Large intestine (tissue), 3 donors: ENCODE measurements around the gene CTNNA2. TPM values are rescaled to one million over a fixed set of nuclear protein-coding genes. Genes with fewer than 3 reads are reported as not detected.

Experiments used
- DNase-seq, 2 donors: peaks; one replicate each; pipeline versions ENCODE4 v3.0.0 to v3.0.0-alpha.2; 2013
- H3K27ac ChIP-seq: one replicate; pipeline ENCODE4 v1.5.1; 2013; ENCODE audit warnings: low read length
- H3K27me3 ChIP-seq: 2 replicates; pipeline ENCODE4 v1.6.1; 2013; ENCODE audit warnings: low read length; ENCODE audit not compliant: control insufficient read depth, insufficient read depth
- H3K36me3 ChIP-seq: 2 replicates; pipeline ENCODE4 v1.6.1; 2013; ENCODE audit warnings: low read length; ENCODE audit not compliant: control insufficient read depth, insufficient read depth
- H3K4me1 ChIP-seq: one replicate; pipeline ENCODE4 v1.6.1; 2013; ENCODE audit warnings: low read length; ENCODE audit not compliant: control insufficient read depth, insufficient read depth
- H3K4me3 ChIP-seq: one replicate; pipeline ENCODE4 v1.5.1; 2013; ENCODE audit warnings: low read length
- H3K9me3 ChIP-seq: one replicate; pipeline ENCODE4 v1.6.1; 2013; ENCODE audit warnings: mild to moderate bottlenecking, low read depth, low read length, moderate library complexity; ENCODE audit not compliant: control insufficient read depth
- WGBS: methylation state at CpG from one replicate; pipeline ENCODE4 v1.1.5; 2013; ENCODE audit warnings: low lambda C conversion rate; ENCODE audit not compliant: insufficient coverage; 5-methylcytosine and 5-hydroxymethylcytosine counted together
- polyA plus RNA-seq: library from polyadenylated mRNA; unstranded; fragments of 120-200 nt; gene quantifications from one replicate; pipeline ENCODE4 v1.2.1, GENCODE V29; 2013

The CTNNA2 gene
- polyA plus RNA-seq, 1 donor, result 7.5 TPM

DNA sequence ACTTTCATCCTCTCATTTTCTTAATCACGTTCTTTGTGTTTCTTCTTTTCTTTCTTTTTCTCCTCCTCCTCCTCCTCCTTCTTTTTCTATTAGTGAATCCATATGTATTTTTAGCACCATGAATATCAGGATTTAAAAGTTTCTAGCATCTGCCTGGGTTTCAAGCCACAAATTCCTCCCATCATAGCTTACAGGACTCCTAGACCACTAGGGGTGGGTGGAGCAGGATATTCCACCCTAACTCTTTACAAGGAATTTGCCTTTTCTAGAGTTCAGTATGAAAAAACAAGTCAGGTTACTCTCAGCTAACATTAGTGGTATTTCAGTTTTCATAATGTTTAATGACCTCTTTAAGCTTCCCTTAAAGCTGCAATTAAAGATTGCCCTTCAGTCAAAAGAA is 810.8 kb downstream of the CTNNA2 start:
- H3K9me3 ChIP-seq, result no peaks in the 10 kb centered on the region

GRCh38 chr2:80324525-80324924 is 811.7 kb downstream of the CTNNA2 start:
- 57% methylated on average over 3 of the region's 3 CpGs for WGBS
- Histone ChIP-seq H3K4me1 (no peaks in the 10 kb centered on the region), H3K9me3 (no peaks in the 10 kb centered on the region), H3K36me3 (no peaks in the 10 kb centered on the region), H3K4me3 (no peak overlapping the region), H3K27ac (no peak overlapping the region), H3K27me3 (peaks cover 31% of the 10 kb centered on the region)
- DNase-seq, result no peak

More for the DNA sequence above, 810.8 kb downstream of the CTNNA2 start:
- peaks cover 31% of the 10 kb centered on the region for H3K27me3 ChIP-seq
- no peak overlapping the region for H3K4me3 ChIP-seq
- DNase-seq, result no peak
- H3K4me1 ChIP-seq, result no peaks in the 10 kb centered on the region
- H3K27ac ChIP-seq, result no peak overlapping the region
- no peaks in the 10 kb centered on the region for H3K36me3 ChIP-seq
- WGBS, result 100% methylated on average over 1 of the region's 1 CpG

- peaks cover 29% of the 10 kb centered on the region for H3K27me3 ChIP-seq
Measured at GRCh38 chr2:80326214-80326613, 813.4 kb downstream of the CTNNA2 start.

DNA sequence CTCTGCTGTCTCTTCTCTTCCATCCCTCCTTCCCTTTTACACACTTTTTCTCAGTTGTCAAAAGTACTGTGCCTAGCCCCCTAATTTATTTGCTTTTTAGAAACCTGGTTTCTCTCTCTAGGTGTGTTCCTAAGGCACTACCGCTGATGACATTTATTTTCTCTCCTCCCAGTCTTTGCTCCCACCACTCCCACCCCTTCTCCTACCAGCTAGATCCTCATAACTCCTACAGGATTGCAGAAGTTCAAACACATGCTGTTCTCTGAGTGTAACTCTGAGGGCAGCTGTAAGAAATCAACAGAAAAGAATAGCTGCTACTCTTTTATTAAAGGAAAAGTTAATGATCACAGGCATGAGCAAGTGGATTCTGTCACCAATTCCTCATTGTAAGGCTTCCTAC is 814.0 kb downstream of the CTNNA2 start:
- Histone ChIP-seq H3K4me3 (no peak overlapping the region), H3K27me3 (peaks cover 28% of the 10 kb centered on the region), H3K36me3 (no peaks in the 10 kb centered on the region), H3K4me1 (no peaks in the 10 kb centered on the region), H3K27ac (no peak overlapping the region), H3K9me3 (no peaks in the 10 kb centered on the region)
- no peak for DNase-seq
- WGBS, result no CpG with 5 or more reads among the region's 1 CpG

More at GRCh38 chr2:80326214-80326613, 813.4 kb downstream of the CTNNA2 start:
- Histone ChIP-seq H3K9me3 (no peaks in the 10 kb centered on the region), H3K4me3 (no peak overlapping the region), H3K4me1 (no peaks in the 10 kb centered on the region), H3K27ac (no peak overlapping the region), H3K36me3 (no peaks in the 10 kb centered on the region)
- DNase-seq, result no peak

DNA sequence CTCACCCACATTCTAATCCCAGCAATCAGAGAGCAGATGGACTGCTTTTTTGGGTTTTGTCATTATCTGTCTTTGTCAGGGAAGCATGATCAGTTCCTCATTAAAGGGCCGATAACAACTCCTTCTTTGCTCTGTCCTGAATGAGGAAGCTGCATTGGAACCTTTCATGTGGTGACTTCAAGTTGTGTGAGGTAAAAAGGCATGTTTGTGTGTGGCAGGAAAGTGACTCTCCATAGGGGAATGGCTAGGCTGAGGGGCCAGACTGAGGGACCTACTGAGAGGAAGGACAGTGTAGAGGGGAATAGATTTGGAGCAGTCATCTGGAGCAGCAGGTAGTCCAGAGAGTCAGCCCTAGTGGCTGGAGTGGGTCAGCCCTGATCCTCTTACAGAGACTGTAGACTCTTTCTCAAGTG is 815.3 kb downstream of the CTNNA2 start:
- no peaks in the 10 kb centered on the region for H3K36me3 ChIP-seq
- no peak overlapping the region for H3K4me3 ChIP-seq
- no peaks in the 10 kb centered on the region for H3K4me1 ChIP-seq
- H3K9me3 ChIP-seq, result no peaks in the 10 kb centered on the region
- WGBS, result no CpG with 5 or more reads among the region's 1 CpG
- H3K27me3 ChIP-seq, result peaks cover 18% of the 10 kb centered on the region
- H3K27ac ChIP-seq, result no peak overlapping the region
- no peak for DNase-seq

- no peak for DNase-seq
- H3K4me3 ChIP-seq, result no peak overlapping the region
- peaks cover 6% of the 10 kb centered on the region for H3K27me3 ChIP-seq
- H3K4me1 ChIP-seq, result no peaks in the 10 kb centered on the region
- no peaks in the 10 kb centered on the region for H3K36me3 ChIP-seq
- H3K27ac ChIP-seq, result no peak overlapping the region
- H3K9me3 ChIP-seq, result no peaks in the 10 kb centered on the region
- WGBS, result no CpG with 5 or more reads among the region's 5 CpGs
Measured at GRCh38 chr2:80329491-80329890, 816.6 kb downstream of the CTNNA2 start.

DNA sequence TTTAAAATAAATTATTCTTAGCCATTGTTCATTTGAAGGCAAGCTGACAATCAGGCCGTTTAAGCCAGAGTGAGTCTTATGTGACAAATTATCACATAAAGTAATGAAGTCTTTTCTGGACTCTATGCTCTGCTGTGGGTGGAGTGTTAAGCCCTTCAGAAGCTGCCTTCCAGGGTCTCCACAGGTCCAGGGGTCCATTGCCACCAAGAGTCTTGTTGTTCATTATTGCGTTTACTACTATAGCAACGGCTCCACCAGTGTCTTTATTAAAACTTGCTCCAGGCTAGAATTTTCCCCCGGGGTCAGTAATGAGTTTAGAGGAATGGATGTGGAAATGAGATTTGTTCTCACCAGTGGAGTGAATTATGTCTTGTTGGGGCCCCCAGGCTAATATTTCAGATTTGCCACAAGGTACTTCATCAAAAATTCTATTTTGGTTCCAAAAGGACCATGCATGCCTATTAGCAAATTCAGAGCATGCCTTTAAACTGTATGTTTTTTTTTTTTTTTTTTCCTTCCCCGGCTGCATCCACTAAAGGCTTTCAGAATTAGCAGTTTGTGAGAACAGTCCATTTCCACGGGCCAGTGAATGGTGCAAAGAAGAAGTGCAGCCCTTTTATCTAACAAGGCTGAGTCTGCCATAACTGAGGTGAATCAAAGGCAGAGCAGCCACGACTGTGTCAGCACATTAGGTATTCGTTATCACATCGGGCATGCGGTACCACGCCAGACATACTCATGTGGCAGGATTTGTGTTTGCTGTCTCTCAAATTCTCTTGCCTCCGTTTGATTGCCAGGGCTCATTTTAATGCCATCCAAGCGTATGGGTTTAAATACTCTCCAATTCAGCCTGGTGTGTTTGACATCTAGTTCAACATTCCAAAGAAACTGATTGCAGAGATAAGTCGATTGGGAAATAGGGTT is 817.9 kb downstream of the CTNNA2 start:
- Histone ChIP-seq H3K9me3 (no peaks in the 10 kb centered on the region), H3K4me3 (no peak overlapping the region), H3K27ac (no peak overlapping the region), H3K36me3 (no peaks in the 10 kb centered on the region), H3K4me1 (no peaks in the 10 kb centered on the region), H3K27me3 (peaks cover 2% of the 10 kb centered on the region)
- 100% methylated on average over 1 of the region's 14 CpGs for WGBS
- DNase-seq, result no peak

DNA sequence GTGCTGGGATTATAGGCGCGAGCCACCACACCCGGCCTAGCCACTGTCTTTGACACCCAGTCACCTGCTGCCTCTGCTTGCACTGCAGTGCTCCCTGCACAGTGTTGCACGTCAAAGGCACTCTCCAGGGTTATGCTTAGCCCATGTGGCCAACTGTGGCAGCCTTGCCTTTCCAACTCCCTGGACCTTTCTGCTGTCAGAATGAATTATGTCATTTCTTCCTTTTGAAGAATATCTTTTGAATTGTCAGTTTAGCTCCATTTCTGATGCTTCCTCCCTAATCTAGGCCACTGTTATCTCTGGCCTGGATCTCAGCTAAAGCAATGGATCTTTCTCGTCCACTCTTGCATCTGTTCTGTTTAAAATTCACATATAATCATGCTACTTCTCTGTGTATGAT is 821.0 kb downstream of the CTNNA2 start:
- H3K27me3 ChIP-seq, result no peaks in the 10 kb centered on the region
- no peak for DNase-seq
- H3K4me3 ChIP-seq, result no peak overlapping the region
- no peaks in the 10 kb centered on the region for H3K9me3 ChIP-seq
- H3K4me1 ChIP-seq, result no peaks in the 10 kb centered on the region
- no CpG with 5 or more reads among the region's 5 CpGs for WGBS
- H3K27ac ChIP-seq, result no peak overlapping the region
- H3K36me3 ChIP-seq, result no peaks in the 10 kb centered on the region

DNA sequence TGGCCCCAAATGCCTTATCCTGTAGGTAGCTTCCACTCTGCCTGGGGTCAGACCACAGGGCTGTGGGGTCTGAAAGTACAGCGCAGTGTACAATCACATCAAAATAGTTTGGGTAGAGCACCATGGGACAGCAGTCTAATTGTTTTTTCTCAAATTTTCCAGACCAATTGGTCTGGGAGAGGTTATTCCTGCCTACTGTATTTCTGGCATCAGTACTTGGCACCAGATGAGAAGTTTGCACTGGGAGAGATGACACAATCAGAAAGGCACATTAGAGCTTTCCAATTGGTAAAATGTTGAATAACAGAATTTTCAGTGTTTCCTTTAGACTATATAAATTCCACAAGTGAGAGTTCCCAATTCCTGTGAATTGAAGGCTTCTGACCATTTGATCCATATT is 822.6 kb downstream of the CTNNA2 start:
- H3K4me1 ChIP-seq, result no peaks in the 10 kb centered on the region
- WGBS, result no CpG with 5 or more reads among the region's 1 CpG
- H3K4me3 ChIP-seq, result no peak overlapping the region
- H3K27me3 ChIP-seq, result no peaks in the 10 kb centered on the region
- H3K36me3 ChIP-seq, result no peaks in the 10 kb centered on the region
- no peaks in the 10 kb centered on the region for H3K9me3 ChIP-seq
- H3K27ac ChIP-seq, result no peak overlapping the region
- DNase-seq, result no peak

DNA sequence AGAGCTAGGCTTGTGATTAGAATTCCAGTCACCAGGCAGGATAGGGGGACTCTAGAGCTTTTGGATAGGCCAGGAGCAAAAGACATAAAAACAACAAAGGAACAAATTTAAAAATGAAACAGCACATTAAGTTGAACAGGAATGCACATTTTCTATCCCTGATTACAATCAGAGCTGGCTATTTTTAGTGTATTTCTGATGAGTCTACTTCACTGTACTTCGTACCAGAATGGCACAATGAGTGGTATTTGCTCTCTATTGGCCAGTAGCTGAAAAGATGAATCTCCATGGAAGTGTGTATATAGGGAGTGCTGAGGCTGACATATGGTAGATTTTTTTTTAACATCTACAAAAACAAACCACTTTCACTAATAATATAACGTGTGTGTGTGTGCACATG is 825.9 kb downstream of the CTNNA2 start:
- Histone ChIP-seq H3K4me1 (no peaks in the 10 kb centered on the region), H3K4me3 (no peak overlapping the region), H3K27me3 (no peaks in the 10 kb centered on the region), H3K27ac (no peak overlapping the region), H3K36me3 (no peaks in the 10 kb centered on the region), H3K9me3 (no peaks in the 10 kb centered on the region)
- WGBS, result 80% methylated on average over 1 of the region's 2 CpGs
- DNase-seq, result no peak

DNA sequence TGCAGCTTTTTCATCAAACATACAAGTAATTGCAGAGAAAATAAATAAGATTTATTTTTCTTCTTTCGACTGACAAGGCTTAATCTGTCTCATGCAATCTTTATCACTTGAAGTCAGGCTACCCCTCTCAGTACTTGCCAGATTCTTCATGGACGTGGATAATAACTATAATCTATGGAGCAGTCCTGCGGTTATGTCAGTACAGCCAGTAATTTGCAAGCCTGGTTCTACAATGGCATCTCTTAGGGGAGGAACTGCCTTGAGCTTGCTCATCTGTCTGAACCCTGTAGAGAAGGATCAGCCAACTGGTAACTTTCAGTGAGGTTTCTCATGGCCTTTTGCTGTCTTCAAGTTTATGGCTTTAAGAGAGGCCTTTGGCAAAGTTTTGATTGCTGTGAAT is 827.2 kb downstream of the CTNNA2 start:
- DNase-seq, result no peak
- H3K27ac ChIP-seq, result no peak overlapping the region
- H3K9me3 ChIP-seq, result no peaks in the 10 kb centered on the region
- no peak overlapping the region for H3K4me3 ChIP-seq
- H3K27me3 ChIP-seq, result no peaks in the 10 kb centered on the region
- no peaks in the 10 kb centered on the region for H3K36me3 ChIP-seq
- H3K4me1 ChIP-seq, result no peaks in the 10 kb centered on the region
- WGBS, result 100% methylated on average over 1 of the region's 3 CpGs
